ENCODE results near the gene FCRLA.
"Not testable (repeated sequence)": the region's sequence is repeated elsewhere in the genome, so short reads cannot be mapped to it uniquely, and the experiment has no call there.

Gene FCRLA

GRCh38 chr1:161676441-161676840, 30.6 kb upstream of the FCRLA start:
- H4K20me1 ChIP-seq = peaks cover 0 to 24% (median 0%) of the 10 kb centered on the region in 11 experiments; a peak in 3 of 22 replicates
- TF ChIP-seq Cebpa-rat (IDR thresholded peaks at IDR 0.05) = no peak
- no peaks in the 10 kb centered on the region for H3K9me3 ChIP-seq (replicated peaks in 1 of 11)
- H3K4me2 ChIP-seq = no peak overlapping the region
- no peak overlapping the region for H3K4me3 ChIP-seq
- no peak overlapping the region for H3K27ac ChIP-seq
- peaks cover 0 to 80% (median 0%) of the 10 kb centered on the region in 11 experiments; a peak in 7 of 22 replicates for H3K27me3 ChIP-seq
- no peak overlapping the region for H3K9ac ChIP-seq
- H3K36me3 ChIP-seq = no peaks in the 10 kb centered on the region
- H3K4me1 ChIP-seq = peaks cover 1 to 7% (median 3%) of the 10 kb centered on the region in 10 experiments; a peak in 18 of 20 replicates

GRCh38 chr1:161676958-161677689, 29.9 kb upstream of the FCRLA start:
- H3K9ac ChIP-seq = no peak overlapping the region
- no peak overlapping the region for H3K27ac ChIP-seq
- no peak overlapping the region for H3K4me2 ChIP-seq
- no peak overlapping the region for H3K4me3 ChIP-seq
- peaks cover 0 to 83% (median 0%) of the 10 kb centered on the region in 11 experiments; a peak in 7 of 22 replicates for H3K27me3 ChIP-seq
- H4K20me1 ChIP-seq = peaks cover 0 to 21% (median 0%) of the 10 kb centered on the region in 11 experiments; a peak in 1 of 22 replicates
- peaks cover 0 to 4% (median 0%) of the 10 kb centered on the region in 10 experiments; a peak in 1 of 20 replicates for H3K4me1 ChIP-seq
- no peaks in the 10 kb centered on the region for H3K36me3 ChIP-seq
- TF ChIP-seq Cebpa-rat (IDR thresholded peaks at IDR 0.05) = no peak
- no peaks in the 10 kb centered on the region for H3K9me3 ChIP-seq (replicated peaks in 1 of 11)

DNA sequence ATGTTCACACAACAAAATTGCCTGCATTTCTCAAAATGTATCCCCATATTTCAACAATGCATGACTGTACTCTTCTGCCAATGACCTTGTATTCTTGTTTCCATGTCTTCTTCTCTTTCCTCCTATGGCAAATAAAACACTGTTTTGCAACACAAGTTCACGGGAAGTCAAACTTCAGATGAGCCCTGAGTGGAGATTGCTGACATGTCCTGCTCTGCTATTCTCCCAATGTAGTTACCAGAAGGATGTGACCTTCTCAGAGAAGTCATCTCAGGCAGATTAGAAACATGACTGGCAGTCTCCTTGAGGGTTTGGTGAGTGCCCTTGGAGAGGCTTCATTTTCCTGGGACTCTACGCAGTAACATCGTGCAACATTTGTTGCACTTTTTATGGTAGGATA, 28.5 kb upstream of the FCRLA start:
- Histone ChIP-seq H3K27ac (no peak overlapping the region), H3K27me3 (peaks cover 0 to 84% (median 0%) of the 10 kb centered on the region in 11 experiments; a peak in 7 of 22 replicates), H3K9me3 (replicated peaks in 1 of 11) (no peaks in the 10 kb centered on the region), H3K4me1 (no peaks in the 10 kb centered on the region), H3K4me3 (no peak overlapping the region), H3K9ac (no peak overlapping the region), H3K36me3 (no peaks in the 10 kb centered on the region), H4K20me1 (peaks cover 0 to 21% (median 0%) of the 10 kb centered on the region in 11 experiments; a peak in 1 of 22 replicates), H3K4me2 (no peak overlapping the region)
- no peak for TF ChIP-seq Cebpa-rat (IDR thresholded peaks at IDR 0.05)

DNA sequence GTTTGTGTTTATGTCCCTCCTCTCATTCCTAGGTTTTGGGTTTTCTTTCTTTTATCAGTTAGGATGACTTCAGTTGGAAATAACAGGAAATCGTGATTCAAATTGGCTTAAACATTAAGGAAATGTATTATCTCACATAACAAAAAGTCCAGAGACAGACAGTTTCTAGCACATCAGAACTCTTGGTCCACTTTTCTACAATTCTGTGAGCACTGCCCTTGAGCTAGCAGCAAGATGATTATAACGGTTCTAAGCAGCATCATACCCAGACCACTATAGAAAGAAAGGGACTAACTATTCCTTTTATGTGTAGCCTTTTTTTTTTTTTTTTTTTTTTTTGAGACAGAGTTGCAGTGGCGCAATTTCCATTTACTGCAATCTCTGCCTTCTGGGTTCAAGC, 25.1 kb upstream of the FCRLA start:
- Histone ChIP-seq H4K20me1 (peaks cover 0 to 6% (median 0%) of the 10 kb centered on the region in 11 experiments; a peak in 1 of 22 replicates), H3K9me3 (replicated peaks in 1 of 11) (no peaks in the 10 kb centered on the region; a peak in 1 of 22 replicates), H3K9ac (no peak overlapping the region), H3K4me1 (no peaks in the 10 kb centered on the region), H3K4me2 (no peak overlapping the region), H3K4me3 (no peak overlapping the region), H3K36me3 (no peaks in the 10 kb centered on the region), H3K27me3 (peaks cover 0 to 85% (median 0%) of the 10 kb centered on the region in 11 experiments; a peak in 7 of 22 replicates), H3K27ac (no peak overlapping the region)
- TF ChIP-seq Cebpa-rat (IDR thresholded peaks at IDR 0.05) = no peak

DNA sequence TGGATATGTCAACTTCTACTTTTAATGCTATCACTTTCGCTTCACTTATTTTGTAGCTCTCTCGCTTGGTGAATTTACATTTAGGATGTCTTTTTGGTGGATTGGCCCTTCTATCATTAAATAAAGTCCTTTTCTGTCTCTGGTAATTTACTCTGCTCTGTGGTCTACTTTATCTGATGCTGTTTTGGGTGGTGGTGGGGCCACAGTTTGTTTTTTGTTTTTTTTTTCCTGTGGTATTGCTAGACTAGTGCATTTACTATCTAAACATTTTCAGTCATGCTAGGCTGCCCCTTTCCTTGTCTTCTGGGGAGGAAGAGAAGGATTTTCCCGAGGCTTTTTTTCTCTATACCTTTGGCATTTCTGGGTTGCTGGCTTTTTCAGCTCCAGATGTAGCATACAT, 18.1 kb upstream of the FCRLA start:
- no peak overlapping the region for H3K4me2 ChIP-seq

DNA sequence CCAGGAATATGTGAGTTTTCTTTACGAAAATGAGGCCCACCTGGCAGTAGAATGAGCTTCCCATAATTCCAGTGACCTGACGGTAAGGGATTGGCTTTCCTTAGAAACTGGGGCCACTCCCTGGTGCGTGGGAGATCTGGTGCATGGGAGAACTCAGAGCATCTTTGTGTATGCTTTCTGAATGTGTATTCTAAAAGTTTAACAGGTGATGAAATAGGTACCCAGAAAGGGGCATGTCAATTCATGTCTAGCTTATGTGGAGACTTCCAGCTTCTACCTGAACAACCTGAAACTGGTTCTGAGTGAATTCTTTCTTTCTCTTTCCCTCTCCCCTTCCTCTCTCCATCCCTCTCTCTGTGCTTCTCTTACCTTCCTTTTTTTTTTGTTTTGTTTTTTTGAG, 15.2 kb upstream of the FCRLA start:
- H3K27me3 ChIP-seq = peaks cover 0 to 90% (median 0%) of the 10 kb centered on the region in 11 experiments; a peak in 4 of 22 replicates
- no peak for TF ChIP-seq Cebpa-rat (IDR thresholded peaks at IDR 0.05)
- no peak overlapping the region for H3K9ac ChIP-seq
- H3K36me3 ChIP-seq = no peaks in the 10 kb centered on the region
- H3K4me2 ChIP-seq = no peak overlapping the region
- H4K20me1 ChIP-seq = no peaks in the 10 kb centered on the region
- H3K4me3 ChIP-seq = no peak overlapping the region
- no peaks in the 10 kb centered on the region for H3K4me1 ChIP-seq
- H3K9me3 ChIP-seq (replicated peaks in 1 of 11) = peaks cover 0 to 27% (median 0%) of the 10 kb centered on the region in 11 experiments; a peak in 8 of 22 replicates
- H3K27ac ChIP-seq = no peak overlapping the region

More for the DNA sequence above, 18.1 kb upstream of the FCRLA start:
- no peak overlapping the region for H3K4me3 ChIP-seq
- H3K9me3 ChIP-seq (replicated peaks in 1 of 11) = peaks cover 0 to 10% (median 0%) of the 10 kb centered on the region in 11 experiments; a peak in 4 of 22 replicates
- no peak overlapping the region for H3K9ac ChIP-seq
- H3K4me1 ChIP-seq = no peaks in the 10 kb centered on the region
- no peak overlapping the region for H3K27ac ChIP-seq
- no peaks in the 10 kb centered on the region for H3K36me3 ChIP-seq
- H3K27me3 ChIP-seq = peaks cover 0 to 91% (median 0%) of the 10 kb centered on the region in 11 experiments; a peak in 5 of 22 replicates
- TF ChIP-seq Cebpa-rat (IDR thresholded peaks at IDR 0.05) = no peak
- no peaks in the 10 kb centered on the region for H4K20me1 ChIP-seq

DNA sequence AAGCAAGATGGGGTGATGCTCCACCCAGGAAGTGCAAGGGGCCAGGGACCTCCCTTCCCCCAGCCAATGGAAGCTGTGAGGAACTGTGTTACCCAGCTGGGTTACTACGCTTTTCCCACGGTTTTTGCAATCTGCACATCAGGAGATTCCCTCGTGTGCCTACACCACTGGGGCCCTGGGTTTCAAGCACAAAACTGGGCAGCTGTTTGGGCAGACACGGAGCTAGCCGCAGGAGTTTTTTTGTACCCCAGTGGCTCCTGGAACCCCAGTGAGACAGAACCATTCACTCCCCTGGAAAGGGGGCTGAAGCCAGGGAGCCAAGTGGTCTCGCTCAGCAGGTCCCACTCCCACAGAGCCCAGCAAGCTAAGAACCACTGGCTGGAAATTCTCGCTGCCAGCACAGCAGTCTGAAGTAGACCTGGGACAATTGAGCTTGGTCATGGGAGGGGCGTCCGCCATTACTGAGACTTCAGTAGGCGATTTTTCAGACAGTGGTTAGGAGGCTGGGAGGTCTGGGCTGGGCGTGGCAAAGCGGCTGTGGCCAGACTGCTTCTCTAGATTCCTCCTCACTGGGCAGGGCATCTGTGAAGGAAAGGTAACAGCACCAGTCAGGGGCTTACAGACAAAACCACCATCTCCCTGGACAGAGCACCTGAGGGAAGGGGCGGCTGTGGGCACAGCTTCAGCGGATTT, 13.9 kb upstream of the FCRLA start:
- not testable (repeated sequence) for H3K27ac ChIP-seq, H3K4me2 ChIP-seq, H4K20me1 ChIP-seq, H3K36me3 ChIP-seq, H3K4me1 ChIP-seq, H3K9ac ChIP-seq, H3K4me3 ChIP-seq
- peaks cover 0 to 35% (median 0%) of the 10 kb centered on the region in 11 experiments; a peak in 8 of 22 replicates for H3K9me3 ChIP-seq (replicated peaks in 1 of 11)
- H3K27me3 ChIP-seq = peaks cover 0 to 96% (median 0%) of the 10 kb centered on the region in 11 experiments; a peak in 4 of 22 replicates

- not testable (repeated sequence) for H4K20me1 ChIP-seq, H3K36me3 ChIP-seq, H3K4me1 ChIP-seq, H3K4me3 ChIP-seq, H3K27ac ChIP-seq, H3K9ac ChIP-seq, H3K4me2 ChIP-seq
- peaks cover 0 to 93% (median 0%) of the 10 kb centered on the region in 11 experiments; a peak in 6 of 22 replicates for H3K27me3 ChIP-seq
- H3K9me3 ChIP-seq (replicated peaks in 1 of 11) = peaks cover 0 to 44% (median 0%) of the 10 kb centered on the region in 11 experiments; a peak in 8 of 22 replicates
Measured at GRCh38 chr1:161698302-161698701, 8.7 kb upstream of the FCRLA start.

GRCh38 chr1:161702250-161702649, 4.8 kb upstream of the FCRLA start:
- Histone ChIP-seq H3K9ac (no peak overlapping the region), H4K20me1 (no peaks in the 10 kb centered on the region; a peak in 1 of 22 replicates), H3K9me3 (replicated peaks in 1 of 11) (peaks cover 0 to 19% (median 0%) of the 10 kb centered on the region in 11 experiments; a peak in 3 of 22 replicates), H3K4me3 (no peak overlapping the region), H3K27ac (no peak overlapping the region), H3K36me3 (no peaks in the 10 kb centered on the region), H3K4me2 (no peak overlapping the region), H3K4me1 (peaks cover 13 to 28% (median 25%) of the 10 kb centered on the region in 10 experiments), H3K27me3 (peaks cover 0 to 96% (median 0%) of the 10 kb centered on the region in 11 experiments; a peak in 6 of 22 replicates)
- no peak for TF ChIP-seq Cebpa-rat (IDR thresholded peaks at IDR 0.05)
